ENCODE data around the gene ZSWIM4.

The ZSWIM4 gene

GRCh38 chr19:13826652-13827235, 31.5 kb downstream of the ZSWIM4 start:
- peak overlapping the region in 1 of 2 donors; percentile 100 for H3K27ac Mint-ChIP-seq
- H3K27me3 Mint-ChIP-seq: no peaks in the 10 kb centered on the region
- DNase-seq (no peak), ATAC-seq (replicated peaks) (no peak)
- H3K4me3 Mint-ChIP-seq: no peak overlapping the region
- H3K9me3 Mint-ChIP-seq: no peaks in the 10 kb centered on the region
- H3K36me3 Mint-ChIP-seq (ENCODE audit: insufficient read depth): peaks cover 49% of the 10 kb centered on the region
- H3K4me1 Mint-ChIP-seq (ENCODE audit: low read depth in 2 of 2): peaks cover 3 to 6% of the 10 kb centered on the region in 2 donors

- no peaks in the 10 kb centered on the region for H3K27me3 Mint-ChIP-seq
- ATAC-seq (replicated peaks) (no peak), DNase-seq (no peak)
- H3K4me1 Mint-ChIP-seq (ENCODE audit: low read depth in 2 of 2): peaks cover 3 to 9% of the 10 kb centered on the region in 2 donors
- H3K27ac Mint-ChIP-seq: peak overlapping the region in 1 of 2 donors; percentile 100
- no peaks in the 10 kb centered on the region for H3K9me3 Mint-ChIP-seq
- no peak overlapping the region for H3K4me3 Mint-ChIP-seq
- peaks cover 56% of the 10 kb centered on the region for H3K36me3 Mint-ChIP-seq (ENCODE audit: insufficient read depth)
These were observed 32.4 kb downstream of the ZSWIM4 start for GRCh38 chr19:13827656-13828055.

DNA sequence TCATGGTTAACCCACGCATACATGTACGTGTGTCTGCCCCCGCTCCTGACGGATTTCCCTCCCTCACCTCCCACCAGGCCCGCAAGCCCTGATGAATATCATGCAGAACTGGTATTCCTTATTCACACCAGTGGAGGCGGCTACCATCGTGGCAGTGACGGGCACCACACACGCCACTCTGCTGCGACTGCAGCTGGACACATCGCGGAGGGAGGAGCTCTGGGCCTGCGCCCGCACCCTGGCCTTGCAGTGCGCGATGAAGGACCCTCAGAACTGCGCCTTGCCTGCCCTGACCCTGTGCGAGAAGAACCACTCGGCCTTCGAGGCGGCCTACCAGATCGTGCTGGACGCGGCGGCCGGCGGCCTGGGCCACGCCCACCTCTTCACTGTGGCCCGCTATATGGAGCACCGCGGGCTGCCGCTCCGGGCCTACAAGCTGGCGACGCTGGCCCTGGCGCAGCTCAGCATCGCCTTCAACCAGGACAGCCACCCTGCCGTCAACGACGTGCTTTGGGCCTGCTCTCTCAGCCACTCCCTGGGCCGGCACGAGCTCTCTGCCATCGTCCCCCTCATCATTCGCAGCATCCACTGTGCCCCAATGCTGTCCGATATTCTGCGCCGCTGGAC, 35.0 kb downstream of the ZSWIM4 start:
- Mint-ChIP-seq H3K9me3 (no peaks in the 10 kb centered on the region), H3K27ac (peak overlapping the region in 1 of 2 donors; percentile 100), H3K27me3 (no peaks in the 10 kb centered on the region), H3K4me1 (ENCODE audit: low read depth in 2 of 2) (peaks cover 16 to 23% of the 10 kb centered on the region in 2 donors), H3K36me3 (ENCODE audit: insufficient read depth) (peaks cover 81% of the 10 kb centered on the region), H3K4me3 (no peak overlapping the region)
- DNase-seq (no peak), ATAC-seq (replicated peaks) (no peak)

GRCh38 chr19:13830741-13831536, 35.7 kb downstream of the ZSWIM4 start:
- peak overlapping the region in 1 of 2 donors; percentile 53 for H3K4me3 Mint-ChIP-seq
- peak overlapping the region; percentile 35 to 100 for H3K27ac Mint-ChIP-seq
- peaks cover 18 to 25% of the 10 kb centered on the region in 2 donors for H3K4me1 Mint-ChIP-seq (ENCODE audit: low read depth in 2 of 2)
- ATAC-seq (replicated peaks) (no peak), DNase-seq (peak in 1 of 3 experiments; percentile 18)
- H3K27me3 Mint-ChIP-seq: no peaks in the 10 kb centered on the region
- peaks cover 82% of the 10 kb centered on the region for H3K36me3 Mint-ChIP-seq (ENCODE audit: insufficient read depth)
- H3K9me3 Mint-ChIP-seq: no peaks in the 10 kb centered on the region

- Mint-ChIP-seq H3K4me3 (peak overlapping the region in 1 of 2 donors; percentile 98), H3K36me3 (ENCODE audit: insufficient read depth) (peaks cover 89% of the 10 kb centered on the region), H3K9me3 (no peaks in the 10 kb centered on the region), H3K27me3 (no peaks in the 10 kb centered on the region), H3K4me1 (ENCODE audit: low read depth in 2 of 2) (peaks cover 24 to 32% of the 10 kb centered on the region in 2 donors), H3K27ac (peak overlapping the region; percentile 100)
- DNase-seq: no peak
- ATAC-seq (replicated peaks): no peak
These were observed 36.6 kb downstream of the ZSWIM4 start for GRCh38 chr19:13831537-13832467.

DNA sequence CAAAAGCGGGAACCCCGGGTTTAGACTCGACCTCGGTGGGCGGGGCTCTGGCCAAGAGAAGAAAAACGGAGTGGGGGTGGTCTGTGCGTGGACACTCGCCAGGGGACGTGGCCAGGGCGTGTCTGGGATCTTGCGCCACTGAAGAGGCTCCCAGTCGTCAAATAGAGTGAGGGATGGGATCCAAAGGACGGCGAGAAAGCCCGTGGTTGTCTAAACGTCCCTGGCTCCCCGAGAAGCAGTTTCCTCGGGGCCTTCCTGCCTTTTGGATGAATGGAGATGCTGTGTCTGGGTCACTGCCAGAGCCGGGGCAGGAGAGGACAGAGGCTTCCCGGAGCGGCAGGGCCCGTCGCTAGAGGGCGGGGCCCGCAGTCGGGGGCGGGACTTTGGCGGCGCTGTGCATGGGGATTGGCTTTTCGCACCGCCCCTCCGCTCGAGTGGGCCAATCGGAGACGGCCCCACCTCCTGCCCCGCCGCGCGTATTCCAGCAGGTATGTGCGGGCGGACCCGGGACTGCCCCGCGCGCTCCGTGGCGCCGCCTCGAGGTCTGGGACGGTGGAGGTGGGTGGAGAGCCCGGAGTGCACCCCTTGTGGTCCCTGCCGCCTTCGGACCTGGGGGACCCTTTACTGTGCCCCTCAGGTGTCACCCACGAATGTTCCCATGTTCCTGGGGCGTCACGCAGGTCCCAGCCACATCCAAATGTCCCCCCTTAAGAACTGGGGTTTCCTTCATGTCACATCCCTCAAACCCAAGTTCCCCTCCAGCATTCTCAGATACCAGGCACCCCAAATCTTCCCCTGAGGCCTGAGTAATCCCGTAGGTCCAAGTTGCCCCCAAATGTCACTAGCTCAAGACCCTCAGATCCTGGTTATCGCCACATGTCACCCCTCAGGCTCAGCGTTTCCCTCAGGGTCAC, 38.3 kb downstream of the ZSWIM4 start:
- peaks cover 32 to 46% of the 10 kb centered on the region in 2 donors for H3K4me1 Mint-ChIP-seq (ENCODE audit: low read depth in 2 of 2)
- H3K9me3 Mint-ChIP-seq: no peaks in the 10 kb centered on the region
- peak overlapping the region; percentile 81 to 98 for H3K4me3 Mint-ChIP-seq
- ATAC-seq (replicated peaks) (peak; percentile 58), DNase-seq (peak; percentile 90 to 94 (median 93))
- peaks cover 99% of the 10 kb centered on the region for H3K36me3 Mint-ChIP-seq (ENCODE audit: insufficient read depth)
- peak overlapping the region; percentile 100 for H3K27ac Mint-ChIP-seq
- no peaks in the 10 kb centered on the region for H3K27me3 Mint-ChIP-seq

DNA sequence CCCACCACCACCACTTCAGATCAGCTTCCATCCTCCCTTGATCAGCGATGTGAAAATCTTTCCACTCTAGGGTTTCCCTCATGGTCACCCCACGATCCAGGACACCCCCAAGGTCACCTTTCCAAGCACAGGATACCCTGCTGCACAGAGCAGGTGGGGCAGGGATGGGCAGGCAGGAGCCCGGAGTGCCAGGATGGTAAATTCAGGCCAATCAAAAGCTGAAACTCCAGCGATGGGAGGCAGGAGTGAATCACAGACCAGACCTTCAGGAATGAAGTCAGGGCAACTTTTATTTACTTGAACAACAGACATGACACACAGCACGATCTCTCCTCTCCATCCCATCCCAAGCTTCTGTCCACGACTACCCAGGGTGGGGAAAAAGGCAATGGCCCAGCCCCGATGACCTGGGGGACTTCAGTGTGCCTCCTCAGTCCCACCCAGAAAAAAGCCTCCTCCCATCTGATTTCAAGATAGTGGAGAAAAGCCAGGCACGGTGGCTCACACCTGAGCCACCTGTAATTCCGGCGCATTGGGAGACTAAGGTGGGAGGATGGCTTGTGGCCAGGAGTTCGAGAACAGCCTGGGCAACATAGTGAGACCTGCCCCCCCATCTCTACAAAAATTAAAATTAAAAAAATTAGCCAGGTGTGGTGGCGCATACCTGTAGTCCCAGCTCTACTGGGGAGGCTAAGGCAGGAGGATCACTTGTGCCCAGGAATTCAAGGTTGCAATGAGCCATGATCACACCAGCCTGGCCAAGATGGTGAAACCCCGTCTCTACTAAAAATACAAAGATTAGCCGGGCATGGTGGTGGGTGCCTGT, 39.2 kb downstream of the ZSWIM4 start:
- no peak for ATAC-seq (replicated peaks)
- peak overlapping the region; percentile 81 to 98 for H3K4me3 Mint-ChIP-seq
- H3K4me1 Mint-ChIP-seq (ENCODE audit: low read depth in 2 of 2): peaks cover 37 to 55% of the 10 kb centered on the region in 2 donors
- peak overlapping the region; percentile 100 for H3K27ac Mint-ChIP-seq
- no peaks in the 10 kb centered on the region for H3K9me3 Mint-ChIP-seq
- H3K36me3 Mint-ChIP-seq (ENCODE audit: insufficient read depth): peaks cover 100% of the 10 kb centered on the region
- H3K27me3 Mint-ChIP-seq: no peaks in the 10 kb centered on the region
- DNase-seq: no peak

- H3K27me3 Mint-ChIP-seq: no peaks in the 10 kb centered on the region
- H3K4me3 Mint-ChIP-seq: peak overlapping the region; percentile 95 to 98
- ATAC-seq (replicated peaks): no peak
- peak overlapping the region; percentile 100 for H3K27ac Mint-ChIP-seq
- H3K9me3 Mint-ChIP-seq: no peaks in the 10 kb centered on the region
- peaks cover 100% of the 10 kb centered on the region for H3K36me3 Mint-ChIP-seq (ENCODE audit: insufficient read depth)
- peak in 2 of 3 experiments; percentile 29 to 34 for DNase-seq
- peaks cover 51 to 68% of the 10 kb centered on the region in 2 donors for H3K4me1 Mint-ChIP-seq (ENCODE audit: low read depth in 2 of 2)
These were observed 40.8 kb downstream of the ZSWIM4 start for GRCh38 chr19:13835791-13836723.

DNA sequence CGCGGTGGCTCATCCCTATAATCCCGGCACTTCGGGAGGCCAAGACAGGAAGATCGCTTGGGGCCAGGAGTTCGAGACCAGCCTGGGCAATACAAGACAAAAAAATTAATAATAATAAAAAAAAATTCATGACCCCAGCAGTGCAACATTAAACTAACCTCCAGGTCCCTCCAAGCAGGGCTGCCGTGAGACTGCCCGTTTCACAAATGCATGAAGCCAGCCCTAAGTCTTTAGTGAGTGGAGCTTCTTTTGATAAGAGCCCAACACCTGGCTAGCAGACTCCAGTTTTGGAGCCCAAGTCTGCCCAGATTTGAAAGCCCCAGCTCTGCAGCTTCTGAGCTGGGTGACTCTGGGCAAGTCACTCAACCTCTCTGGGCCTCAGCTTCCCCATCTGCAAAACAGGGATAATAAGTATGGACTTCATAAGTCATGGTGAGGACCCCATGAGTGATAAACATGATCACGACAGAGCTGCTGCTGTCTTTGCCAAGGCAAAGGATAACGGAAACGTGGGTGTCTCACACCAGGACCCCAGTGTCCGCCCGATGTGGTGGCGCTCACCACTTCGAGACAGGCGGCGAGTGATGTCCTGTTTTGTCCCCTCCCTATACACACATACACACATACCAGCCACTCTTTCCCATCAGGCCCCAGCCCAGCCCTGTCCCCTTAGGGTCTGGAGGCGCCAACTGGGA, 43.3 kb downstream of the ZSWIM4 start:
- H3K4me3 Mint-ChIP-seq: peak overlapping the region; percentile 95 to 98
- no peaks in the 10 kb centered on the region for H3K9me3 Mint-ChIP-seq
- peak overlapping the region; percentile 100 for H3K27ac Mint-ChIP-seq
- ATAC-seq (replicated peaks): peak; percentile 5
- no peak for DNase-seq
- no peaks in the 10 kb centered on the region for H3K27me3 Mint-ChIP-seq
- H3K36me3 Mint-ChIP-seq (ENCODE audit: insufficient read depth): peaks cover 100% of the 10 kb centered on the region
- H3K4me1 Mint-ChIP-seq (ENCODE audit: low read depth in 2 of 2): peaks cover 61 to 72% of the 10 kb centered on the region in 2 donors

GRCh38 chr19:13839130-13839937, 44.1 kb downstream of the ZSWIM4 start:
- Mint-ChIP-seq H3K4me1 (ENCODE audit: low read depth in 2 of 2) (peaks cover 61 to 68% of the 10 kb centered on the region in 2 donors), H3K27me3 (no peaks in the 10 kb centered on the region), H3K9me3 (no peaks in the 10 kb centered on the region), H3K27ac (peak overlapping the region; percentile 100), H3K4me3 (peak overlapping the region; percentile 95 to 98), H3K36me3 (ENCODE audit: insufficient read depth) (peaks cover 100% of the 10 kb centered on the region)
- ATAC-seq (replicated peaks) (peak; percentile 26), DNase-seq (peak; percentile 77 to 79 (median 79))
